ENCODE results near the gene GALNT16.

- no peak for TF ChIP-seq CTCF (IDR thresholded peaks at IDR 0.05; ENCODE audit: extremely low read depth in 1 of 2, insufficient read depth in 1 of 2, low read depth in 1 of 2, low read length in 2 of 2)
- no peak for TF ChIP-seq POLR2AphosphoS5 (IDR thresholded peaks at IDR 0.05; ENCODE audit: insufficient read depth, low read depth, low read length)
- TF ChIP-seq EZH2 (IDR thresholded peaks at IDR 0.05; ENCODE audit: borderline replicate concordance, low read depth, low read length, severe bottlenecking), result no peak
- TF ChIP-seq POLR2A (IDR thresholded peaks at IDR 0.05; ENCODE audit: low read depth, low read length), result no peak
- no peak for TF ChIP-seq MAX (IDR thresholded peaks at IDR 0.05; ENCODE audit: insufficient read depth, insufficient read length)
These were observed 8.3 kb downstream of the GALNT16 start for GRCh38 chr14:69268223-69268622.

Measured in endothelial cell of umbilical vein (primary cell).